ENCODE results near the gene TOM1L2. TPM values are rescaled to one million over a fixed set of nuclear protein-coding genes. Genes with fewer than 3 reads are reported as not detected.

TOM1L2 gene
- total and polyA plus RNA-seq, 11 donors, result 122 to 345 (median 247) TPM

- DNase-seq (no peak), ATAC-seq (no peak)
- Histone ChIP-seq H3K27ac (peak overlapping the region in 1 of 12 donors; percentile 40), H3K9me3 (no peaks in the 10 kb centered on the region), H3K4me1 (peaks cover 3 to 86% (median 46%) of the 10 kb centered on the region in 12 donors), H3K4me3 (no peak overlapping the region), H3K27me3 (no peaks in the 10 kb centered on the region), H3K36me3 (no peaks in the 10 kb centered on the region)
- intact Hi-C loops (cut with DNase I), result no loop called here
- 85 to 93% (median 91%) methylated on average over 7 to 11 of the region's 11 CpGs for WGBS, 4 donors
- no peak for TF ChIP-seq POLR2A (IDR thresholded peaks at IDR 0.05)
- TF ChIP-seq, protein P1, sequence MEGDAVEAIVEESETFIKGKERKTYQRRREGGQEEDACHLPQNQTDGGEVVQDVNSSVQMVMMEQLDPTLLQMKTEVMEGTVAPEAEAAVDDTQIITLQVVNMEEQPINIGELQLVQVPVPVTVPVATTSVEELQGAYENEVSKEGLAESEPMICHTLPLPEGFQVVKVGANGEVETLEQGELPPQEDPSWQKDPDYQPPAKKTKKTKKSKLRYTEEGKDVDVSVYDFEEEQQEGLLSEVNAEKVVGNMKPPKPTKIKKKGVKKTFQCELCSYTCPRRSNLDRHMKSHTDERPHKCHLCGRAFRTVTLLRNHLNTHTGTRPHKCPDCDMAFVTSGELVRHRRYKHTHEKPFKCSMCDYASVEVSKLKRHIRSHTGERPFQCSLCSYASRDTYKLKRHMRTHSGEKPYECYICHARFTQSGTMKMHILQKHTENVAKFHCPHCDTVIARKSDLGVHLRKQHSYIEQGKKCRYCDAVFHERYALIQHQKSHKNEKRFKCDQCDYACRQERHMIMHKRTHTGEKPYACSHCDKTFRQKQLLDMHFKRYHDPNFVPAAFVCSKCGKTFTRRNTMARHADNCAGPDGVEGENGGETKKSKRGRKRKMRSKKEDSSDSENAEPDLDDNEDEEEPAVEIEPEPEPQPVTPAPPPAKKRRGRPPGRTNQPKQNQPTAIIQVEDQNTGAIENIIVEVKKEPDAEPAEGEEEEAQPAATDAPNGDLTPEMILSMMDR (IDR thresholded peaks at IDR 0.05), result no peak
Measured at GRCh38 chr17:17944743-17945142, 27.5 kb downstream of the TOM1L2 start.

DNA sequence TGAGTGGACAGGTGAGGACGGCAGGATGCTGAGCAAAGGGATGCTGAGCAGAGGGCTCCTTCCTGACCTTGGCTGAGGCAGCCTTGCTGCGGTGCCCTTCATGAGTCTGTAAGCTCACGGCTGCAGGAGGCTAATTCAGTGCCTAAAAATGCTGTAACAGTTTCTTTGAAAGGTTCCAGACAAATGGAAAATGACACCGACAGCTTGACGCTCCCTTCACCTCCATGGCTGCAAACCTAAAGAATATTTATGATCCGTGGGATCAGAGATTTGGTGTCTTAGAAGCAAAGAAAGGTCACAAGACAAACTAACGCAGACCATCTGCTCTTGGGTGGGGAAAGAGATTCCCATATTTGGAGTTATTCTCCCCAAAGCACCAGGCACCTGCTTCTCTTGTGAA lies 28.0 kb downstream of the TOM1L2 start:
- Histone ChIP-seq H3K36me3 (no peaks in the 10 kb centered on the region), H3K4me1 (peaks cover 3 to 86% (median 46%) of the 10 kb centered on the region in 12 donors), H3K27me3 (no peaks in the 10 kb centered on the region), H3K27ac (peak overlapping the region in 1 of 12 donors; percentile 40), H3K4me3 (no peak overlapping the region), H3K9me3 (no peaks in the 10 kb centered on the region)
- DNase-seq, result no peak
- 59 to 74% (median 70%) methylated on average over 7 of the region's 7 CpGs for WGBS, 4 donors
- ATAC-seq, result peak in 2 of 4 donors; percentile 12 to 20
- intact Hi-C loops (cut with DNase I), result no loop called here
- TF ChIP-seq POLR2A (IDR thresholded peaks at IDR 0.05), result no peak
- TF ChIP-seq, protein P1 (IDR thresholded peaks at IDR 0.05), result no peak

DNA sequence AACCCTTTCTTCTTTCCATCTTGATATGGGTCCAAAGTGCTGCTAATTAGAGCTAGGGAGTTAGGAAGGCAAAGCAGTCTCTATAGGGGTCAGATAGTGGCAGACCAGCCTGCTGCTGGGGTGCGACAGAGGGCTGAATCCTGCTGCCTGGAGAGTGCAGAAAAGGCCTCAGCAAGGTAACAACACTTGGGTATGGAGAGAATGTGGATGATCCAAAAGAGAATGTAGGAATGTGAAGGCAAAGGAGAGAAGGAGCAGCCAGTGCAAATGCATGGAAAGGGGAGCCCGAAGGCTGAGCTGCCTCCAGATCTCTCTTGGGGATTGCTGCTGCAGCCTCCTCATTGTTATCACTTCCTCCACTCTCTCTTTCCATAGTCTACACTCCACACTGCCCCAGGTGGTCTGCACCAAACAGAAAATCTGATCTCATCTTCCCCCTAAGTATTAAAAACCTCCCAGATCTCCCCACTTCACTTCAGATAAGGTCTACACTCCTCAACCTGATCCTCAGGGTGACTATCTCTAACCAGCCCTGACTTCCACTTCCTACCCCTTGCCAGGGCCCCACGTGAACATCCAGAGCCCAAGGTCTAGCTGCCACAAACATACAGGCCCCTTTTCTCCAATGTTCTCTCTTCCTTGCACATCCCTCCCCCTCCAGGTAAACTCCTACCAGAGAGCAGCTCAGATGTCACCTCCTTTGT lies 28.8 kb downstream of the TOM1L2 start:
- DNase-seq (no peak), ATAC-seq (peak in 2 of 4 donors; percentile 12 to 37)
- no peak overlapping the region for H3K4me3 ChIP-seq
- no peaks in the 10 kb centered on the region for H3K9me3 ChIP-seq
- no peaks in the 10 kb centered on the region for H3K27me3 ChIP-seq
- intact Hi-C loops (cut with DNase I), result no loop called here
- H3K36me3 ChIP-seq, result no peaks in the 10 kb centered on the region
- no peak for TF ChIP-seq POLR2A (IDR thresholded peaks at IDR 0.05)
- peaks cover 6 to 86% (median 44%) of the 10 kb centered on the region in 12 donors for H3K4me1 ChIP-seq
- H3K27ac ChIP-seq, result peak overlapping the region in 6 of 12 donors; percentile 1 to 40 (median 16)
- WGBS, 4 donors, result 28 to 35% (median 31%) methylated on average over 3 of the region's 3 CpGs

- peaks cover 8 to 88% (median 48%) of the 10 kb centered on the region in 12 donors for H3K4me1 ChIP-seq
Measured at GRCh38 chr17:17942846-17943245, 29.4 kb downstream of the TOM1L2 start.

More at GRCh38 chr17:17942846-17943245, 29.4 kb downstream of the TOM1L2 start:
- Histone ChIP-seq H3K4me3 (no peak overlapping the region), H3K27me3 (no peaks in the 10 kb centered on the region), H3K9me3 (no peaks in the 10 kb centered on the region), H3K36me3 (no peaks in the 10 kb centered on the region), H3K27ac (peak overlapping the region in 8 of 12 donors; percentile 1 to 40 (median 16))
- ATAC-seq (peak in 1 of 4 donors; percentile 42), DNase-seq (no peak)
- no peak for TF ChIP-seq POLR2A (IDR thresholded peaks at IDR 0.05)
- TF ChIP-seq, protein P1 (IDR thresholded peaks at IDR 0.05), result no peak
- intact Hi-C loops (cut with DNase I), result no loop called here

All from heart left ventricle (tissue), 16 donors.